KOPT-K1 (cell line): ENCODE measurements around the gene TMEM163.

Experiments used
- H3K27ac ChIP-seq: fragments of 200-600 bp; sonication (generic); 2 replicates; pipeline ENCODE4 v1.5.1; 2016; ENCODE audit warnings: antibody characterized with exemption, mild to moderate bottlenecking, low read depth, low read length; ENCODE audit not compliant: poor library complexity, severe bottlenecking
- H3K36me3 ChIP-seq: fragments of 200-600 bp; sonication (generic); 2 replicates; pipeline ENCODE4 v1.5.1; 2017; ENCODE audit warnings: antibody characterized with exemption, mild to moderate bottlenecking, low read length, moderate library complexity; ENCODE audit not compliant: insufficient read depth
- H3K9me3 ChIP-seq: fragments of 200-600 bp; sonication (generic); 2 replicates; pipeline ENCODE4 v1.5.1; 2017; ENCODE audit warnings: antibody characterized with exemption, low read length, mild to moderate bottlenecking; ENCODE audit not compliant: insufficient read depth, poor library complexity, severe bottlenecking

The TMEM163 gene

GRCh38 chr2:134713606-134714005 lies 5.2 kb downstream of the TMEM163 start:
- Histone ChIP-seq H3K9me3 (no peaks in the 10 kb centered on the region), H3K36me3 (no peaks in the 10 kb centered on the region), H3K27ac (peak overlapping the region; percentile 75)

GRCh38 chr2:134713176-134713575 lies 5.6 kb downstream of the TMEM163 start:
- Histone ChIP-seq H3K36me3 (no peaks in the 10 kb centered on the region), H3K27ac (peak overlapping the region; percentile 75), H3K9me3 (no peaks in the 10 kb centered on the region)

- H3K27ac ChIP-seq = peak overlapping the region; percentile 75
- no peaks in the 10 kb centered on the region for H3K36me3 ChIP-seq
- no peaks in the 10 kb centered on the region for H3K9me3 ChIP-seq
Measured at GRCh38 chr2:134712736-134713135, 6.1 kb downstream of the TMEM163 start.

GRCh38 chr2:134712299-134712698 lies 6.5 kb downstream of the TMEM163 start:
- Histone ChIP-seq H3K27ac (peak overlapping the region; percentile 75), H3K9me3 (no peaks in the 10 kb centered on the region), H3K36me3 (no peaks in the 10 kb centered on the region)

GRCh38 chr2:134711692-134712091 lies 7.1 kb downstream of the TMEM163 start:
- H3K27ac ChIP-seq = peak overlapping the region; percentile 3
- H3K36me3 ChIP-seq = no peaks in the 10 kb centered on the region
- H3K9me3 ChIP-seq = no peaks in the 10 kb centered on the region

GRCh38 chr2:134707330-134707676 lies 11.5 kb downstream of the TMEM163 start:
- Histone ChIP-seq H3K9me3 (no peaks in the 10 kb centered on the region), H3K27ac (peak overlapping the region; percentile 52)

GRCh38 chr2:134706587-134707329 lies 12.0 kb downstream of the TMEM163 start:
- peak overlapping the region; percentile 52 for H3K27ac ChIP-seq
- H3K36me3 ChIP-seq = no peaks in the 10 kb centered on the region

More at GRCh38 chr2:134707330-134707676, 11.5 kb downstream of the TMEM163 start:
- no peaks in the 10 kb centered on the region for H3K36me3 ChIP-seq

GRCh38 chr2:134705861-134706586 lies 12.8 kb downstream of the TMEM163 start:
- Histone ChIP-seq H3K27ac (peak overlapping the region; percentile 52), H3K36me3 (no peaks in the 10 kb centered on the region), H3K9me3 (no peaks in the 10 kb centered on the region)

More at GRCh38 chr2:134706587-134707329, 12.0 kb downstream of the TMEM163 start:
- H3K9me3 ChIP-seq = no peaks in the 10 kb centered on the region

- no peaks in the 10 kb centered on the region for H3K9me3 ChIP-seq
- no peak overlapping the region for H3K27ac ChIP-seq
- H3K36me3 ChIP-seq = no peaks in the 10 kb centered on the region
Measured at GRCh38 chr2:134704173-134704572, 14.6 kb downstream of the TMEM163 start.

GRCh38 chr2:134703426-134703825 lies 15.4 kb downstream of the TMEM163 start:
- H3K36me3 ChIP-seq = no peaks in the 10 kb centered on the region
- no peaks in the 10 kb centered on the region for H3K9me3 ChIP-seq

GRCh38 chr2:134700730-134701129 lies 18.1 kb downstream of the TMEM163 start:
- Histone ChIP-seq H3K9me3 (no peaks in the 10 kb centered on the region), H3K27ac (no peak overlapping the region), H3K36me3 (no peaks in the 10 kb centered on the region)

More at GRCh38 chr2:134703426-134703825, 15.4 kb downstream of the TMEM163 start:
- no peak overlapping the region for H3K27ac ChIP-seq

GRCh38 chr2:134694411-134694810 lies 24.4 kb downstream of the TMEM163 start:
- Histone ChIP-seq H3K36me3 (no peaks in the 10 kb centered on the region), H3K27ac (no peak overlapping the region), H3K9me3 (no peaks in the 10 kb centered on the region)

GRCh38 chr2:134693359-134694330 lies 25.2 kb downstream of the TMEM163 start:
- no peaks in the 10 kb centered on the region for H3K36me3 ChIP-seq
- no peaks in the 10 kb centered on the region for H3K9me3 ChIP-seq
- no peak overlapping the region for H3K27ac ChIP-seq

- Histone ChIP-seq H3K9me3 (no peaks in the 10 kb centered on the region), H3K36me3 (no peaks in the 10 kb centered on the region), H3K27ac (no peak overlapping the region)
Measured at GRCh38 chr2:134692499-134692898, 26.3 kb downstream of the TMEM163 start.
